K562 (cell line): ENCODE results near the gene CAPN8. TPM values are rescaled to one million over a fixed set of nuclear protein-coding genes. Genes with fewer than 3 reads are reported as not detected.

ENCODE experiments used
- CREB3 ChIP-seq: fragments of 450-650 bp; conservative IDR thresholded peaks from 2 replicates; pipeline ENCODE4 v1.6.1; 2016; ENCODE audit warnings: missing genetic modification characterization, low read depth, mild to moderate bottlenecking, missing compliant biosample characterization, moderate library complexity
- CSDE1 ChIP-seq, 2 experiments: fragments of 450-650 bp; IDR thresholded peaks; 2 replicates each; pipeline ENCODE4 v1.6.1; 2016; ENCODE audit warnings: mild to moderate bottlenecking in 1 of 2
- EGR1 ChIP-seq: fragments of 450-650 bp; conservative IDR thresholded peaks from 2 replicates; pipeline ENCODE4 v1.6.1; 2017; ENCODE audit warnings: mild to moderate bottlenecking
- FOXM1 ChIP-seq, 2 experiments: fragments of 450-650 bp in 1 of 2; sonication (generic) in 1 of 2; formaldehyde crosslinking in 1 of 2; IDR thresholded peaks; 2 replicates each; pipeline versions ENCODE4 v1.6.1 to v1.9.0; 2017 to 2022; ENCODE audit warnings: low read depth in 2 of 2, mild to moderate bottlenecking in 2 of 2, missing genetic modification reagents in 1 of 2, moderate library complexity in 1 of 2
- GATA2 ChIP-seq: sonication (generic); formaldehyde crosslinking; IDR thresholded peaks from 2 replicates; pipeline ENCODE4 v1.4.0; 2020; ENCODE audit warnings: mild to moderate bottlenecking, missing genetic modification reagents
- HDAC3 ChIP-seq: fragments of 450-650 bp; IDR thresholded peaks from 2 replicates; pipeline ENCODE4 v1.6.1; 2018; ENCODE audit warnings: borderline replicate concordance, mild to moderate bottlenecking, moderate library complexity; ENCODE audit not compliant: partially characterized antibody
- JUNB ChIP-seq: fragments of 450-650 bp; formaldehyde crosslinking; conservative IDR thresholded peaks from 2 replicates; pipeline ENCODE4 v1.4.0; 2020; ENCODE audit warnings: mild to moderate bottlenecking
- KDM1A ChIP-seq, 2 experiments: fragments of 450-650 bp; IDR thresholded peaks; 2 replicates each; pipeline ENCODE4 v1.6.1; 2016; ENCODE audit warnings: mild to moderate bottlenecking in 2 of 2
- MYC ChIP-seq, 2 experiments: fragments of 250-450 bp in 1 of 2; sonication (Bioruptor Pico) in 1 of 2; IDR thresholded peaks; 2 replicates each; pipeline versions ENCODE4 v1.5.1 to v1.6.1; 2012 to 2021; ENCODE audit warnings: low read depth in 2 of 2, borderline replicate concordance in 1 of 2, improper control_type of control experiment in 1 of 2, low read length in 1 of 2, mild to moderate bottlenecking in 1 of 2, moderate library complexity in 1 of 2
- PHF8 ChIP-seq: fragments of 200-600 bp; sonication (generic); IDR thresholded peaks from 2 replicates; pipeline ENCODE4 v1.6.1; 2012; ENCODE audit warnings: mixed run types, mild to moderate bottlenecking, inconsistent platforms, low read length, moderate library complexity, borderline replicate concordance
- PRPF4 ChIP-seq: fragments of 200-400 bp; formaldehyde crosslinking; IDR thresholded peaks from one replicate; pipeline ENCODE4 v1.6.1; 2017; ENCODE audit warnings: low read length, low read depth, mild to moderate bottlenecking; ENCODE audit not compliant: insufficient read depth, poor library complexity, severe bottlenecking
- RAD51 ChIP-seq: fragments of 450-650 bp; IDR thresholded peaks from 2 replicates; pipeline ENCODE4 v1.7.1; 2016; ENCODE audit warnings: low read depth, mild to moderate bottlenecking, borderline replicate concordance
- RNF2 ChIP-seq: sonication (generic); IDR thresholded peaks from 2 replicates; pipeline ENCODE4 v1.6.1; 2016
- SMC3 ChIP-seq: conservative IDR thresholded peaks from 2 replicates; pipeline ENCODE4 v1.6.1; 2011; ENCODE audit warnings: low read depth, low read length, improper control_type of control experiment; ENCODE audit not compliant: insufficient read depth
- ZC3H8 ChIP-seq: fragments of 450-650 bp; IDR thresholded peaks from 2 replicates; pipeline ENCODE4 v1.6.1; 2017
- ZFP36 ChIP-seq: fragments of 150-350 bp; IDR thresholded peaks from 2 replicates; pipeline ENCODE4 v1.6.1; 2018; ENCODE audit warnings: low read length, low read depth; ENCODE audit not compliant: partially characterized antibody
- ZNF318 ChIP-seq, 2 experiments: fragments of 450-650 bp; IDR thresholded peaks; 2 replicates each; pipeline ENCODE4 v1.6.1; 2016; ENCODE audit warnings: mild to moderate bottlenecking in 2 of 2, borderline replicate concordance in 1 of 2, low read depth in 1 of 2, moderate library complexity in 1 of 2
- polyA plus RNA-seq, 8 experiments: library from polyadenylated mRNA; depleted of rRNA in 4 of 8; stranded (reverse) in 5 of 8; unstranded in 3 of 8; fragments of >200 nt; fragmentation: Nextera tagmentation in 2 of 8; fragmentation: Illumina TruSeq in 1 of 8; extraction: Ambion mirVana in 2 of 8; extraction: Trizol in 1 of 8; gene quantifications; 2 replicates each; pipeline versions ENCODE4 v1.2.1 to v1.2.3, GENCODE V29; 2011 to 2014; ENCODE audit warnings: inconsistent platforms in 1 of 8, missing spikeins in 1 of 8
- total RNA-seq, 7 experiments: library from RNA; depleted of rRNA in 6 of 7; stranded (reverse); fragments of >200 nt in 6 of 7; fragmentation: Illumina TruSeq in 2 of 7; extraction: Trizol in 2 of 7; gene quantifications; 2 replicates each; pipeline versions ENCODE4 v1.2.1 to v1.2.3, GENCODE V29; 2011 to 2021; ENCODE audit warnings: low replicate concordance in 1 of 7
- TF ChIP-seq, protein P1 (sequence below): sonication (generic); formaldehyde crosslinking; IDR thresholded peaks from 2 replicates; pipeline ENCODE4 v1.8.1; 2022; ENCODE audit warnings: missing genetic modification reagents

CAPN8 gene
- total and polyA plus RNA-seq, 9 of the 15 experiments (the other 6 are each of a cell fraction or from before 2014, with no cell fraction given) = 0.06 TPM; not detected in 8

GRCh38 chr1:223678841-223679240, 13.3 kb upstream of the CAPN8 start (continued):
- TF ChIP-seq, protein P1, sequence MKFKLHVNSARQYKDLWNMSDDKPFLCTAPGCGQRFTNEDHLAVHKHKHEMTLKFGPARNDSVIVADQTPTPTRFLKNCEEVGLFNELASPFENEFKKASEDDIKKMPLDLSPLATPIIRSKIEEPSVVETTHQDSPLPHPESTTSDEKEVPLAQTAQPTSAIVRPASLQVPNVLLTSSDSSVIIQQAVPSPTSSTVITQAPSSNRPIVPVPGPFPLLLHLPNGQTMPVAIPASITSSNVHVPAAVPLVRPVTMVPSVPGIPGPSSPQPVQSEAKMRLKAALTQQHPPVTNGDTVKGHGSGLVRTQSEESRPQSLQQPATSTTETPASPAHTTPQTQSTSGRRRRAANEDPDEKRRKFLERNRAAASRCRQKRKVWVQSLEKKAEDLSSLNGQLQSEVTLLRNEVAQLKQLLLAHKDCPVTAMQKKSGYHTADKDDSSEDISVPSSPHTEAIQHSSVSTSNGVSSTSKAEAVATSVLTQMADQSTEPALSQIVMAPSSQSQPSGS (CRISPR knock-in tag) = peak; percentile 46; the same call in 1 of the 2 replicates
- TF ChIP-seq MYC (IDR thresholded peaks at IDR 0.05; ENCODE audit: low read depth, low read length) (peak; percentile 53; the same call in 1 of the 2 replicates), MYC (CRISPR knock-in tag; IDR thresholded peaks at IDR 0.05; ENCODE audit: borderline replicate concordance, low read depth) (no peak), FOXM1 (IDR thresholded peaks at IDR 0.05; ENCODE audit: low read depth) (peak; percentile 59), FOXM1 (CRISPR knock-in tag; IDR thresholded peaks at IDR 0.05; ENCODE audit: low read depth) (no peak), EGR1 (peak; percentile 21; the same call in 1 of the 2 replicates), SMC3 (no peak), CREB3 (tag) (peak; percentile 53; the same call in 1 of the 2 replicates), ZC3H8 (no peak), ZNF318 (IDR thresholded peaks at IDR 0.05; ENCODE audit: borderline replicate concordance in 1 of 2, low read depth in 1 of 2) (no peak), PHF8 (no peak), KDM1A (IDR thresholded peaks at IDR 0.05) (peak; percentile 99), RNF2 (0 out of 2 replicates have a peak, but pooled peaks have one; percentile 59), ZFP36 (peak; percentile 30), CSDE1 (IDR thresholded peaks at IDR 0.05) (no peak), GATA2 (peak; percentile 82), RAD51 (no peak), JUNB (CRISPR knock-in tag) (no peak), HDAC3 (peak; percentile 82), PRPF4 (no peak)
